Subcutaneous abdominal adipose tissue (tissue), 5 donors: ENCODE data around the gene FOXF1.
A peak's percentile ranks its signal among the peaks of the same experiment; 100 is the strongest.

Experiments used
- H3K27ac ChIP-seq: one replicate; pipeline ENCODE4 v1.7.0; 2013; ENCODE audit warnings: low read depth, mild to moderate bottlenecking, inconsistent platforms, low read length, moderate library complexity
- H3K27me3 ChIP-seq, 5 donors: one replicate each; pipeline ENCODE4 v1.7.0; 2013; ENCODE audit warnings: low read length in 5 of 5, inconsistent platforms in 1 of 5; ENCODE audit not compliant: control insufficient read depth in 5 of 5, insufficient read depth in 4 of 5
- H3K36me3 ChIP-seq, 5 donors: one replicate each; pipeline ENCODE4 v1.7.0; 2013; ENCODE audit warnings: low read length in 5 of 5; ENCODE audit not compliant: control insufficient read depth in 5 of 5, insufficient read depth in 5 of 5
- H3K4me1 ChIP-seq, 5 donors: one replicate each; pipeline ENCODE4 v1.7.0; 2013; ENCODE audit warnings: low read length in 5 of 5, mild to moderate bottlenecking in 3 of 5, moderate library complexity in 1 of 5; ENCODE audit not compliant: control insufficient read depth in 5 of 5, insufficient read depth in 5 of 5
- H3K4me3 ChIP-seq, 5 donors: one replicate each; pipeline ENCODE4 v1.7.0; 2013; ENCODE audit warnings: low read length in 5 of 5, low read depth in 1 of 5
- H3K9ac ChIP-seq, 5 donors: one replicate each; pipeline ENCODE4 v1.7.0; 2013; ENCODE audit warnings: low read length in 5 of 5, mild to moderate bottlenecking in 4 of 5, moderate library complexity in 3 of 5
- H3K9me3 ChIP-seq, 5 donors: one replicate each; pipeline ENCODE4 v1.7.0; 2013; ENCODE audit warnings: low read length in 5 of 5; ENCODE audit not compliant: control insufficient read depth in 5 of 5
- donor health status: healthy.
- donor health status: healthy.
- donor health status: healthy.
- donor health status: healthy.
- donor health status: healthy.

FOXF1 gene

GRCh38 chr16:86472366-86472765 lies 38.0 kb upstream of the FOXF1 start:
- H3K27me3 ChIP-seq = peaks cover 3 to 37% (median 28%) of the 10 kb centered on the region in 5 donors
- no peak overlapping the region for H3K27ac ChIP-seq

GRCh38 chr16:86476956-86477534 lies 33.3 kb upstream of the FOXF1 start:
- Histone ChIP-seq H3K4me3 (no peak overlapping the region), H3K27ac (no peak overlapping the region), H3K9me3 (peaks cover 0 to 9% (median 7%) of the 10 kb centered on the region in 5 donors), H3K4me1 (peaks cover 0 to 10% (median 0%) of the 10 kb centered on the region in 5 donors), H3K9ac (no peak overlapping the region), H3K27me3 (peaks cover 11 to 37% (median 28%) of the 10 kb centered on the region in 5 donors), H3K36me3 (no peaks in the 10 kb centered on the region)

More at GRCh38 chr16:86472366-86472765, 38.0 kb upstream of the FOXF1 start:
- Histone ChIP-seq H3K4me1 (peaks cover 0 to under 1% (median 0%) of the 10 kb centered on the region in 5 donors), H3K4me3 (no peak overlapping the region), H3K9ac (no peak overlapping the region), H3K36me3 (no peaks in the 10 kb centered on the region), H3K9me3 (peaks cover 0 to 13% (median 10%) of the 10 kb centered on the region in 5 donors)

- H3K27ac ChIP-seq = no peak overlapping the region
- no peak overlapping the region for H3K4me3 ChIP-seq
- H3K36me3 ChIP-seq = no peaks in the 10 kb centered on the region
- peaks cover 0 to 10% (median 0%) of the 10 kb centered on the region in 5 donors for H3K4me1 ChIP-seq
- H3K27me3 ChIP-seq = peaks cover 11 to 34% (median 24%) of the 10 kb centered on the region in 5 donors
- H3K9me3 ChIP-seq = peaks cover 0 to 3% (median under 1%) of the 10 kb centered on the region in 5 donors
- no peak overlapping the region for H3K9ac ChIP-seq
Observed at GRCh38 chr16:86477642-86478041, 32.7 kb upstream of the FOXF1 start.

- Histone ChIP-seq H3K36me3 (no peaks in the 10 kb centered on the region), H3K4me1 (peaks cover 0 to 10% (median 0%) of the 10 kb centered on the region in 5 donors), H3K27me3 (peaks cover 11 to 36% (median 27%) of the 10 kb centered on the region in 5 donors), H3K9ac (no peak overlapping the region), H3K27ac (no peak overlapping the region), H3K4me3 (no peak overlapping the region), H3K9me3 (peaks cover 1 to 5% (median 4%) of the 10 kb centered on the region in 5 donors)
Observed at GRCh38 chr16:86478779-86479178, 31.5 kb upstream of the FOXF1 start.

GRCh38 chr16:86479419-86479818 lies 30.9 kb upstream of the FOXF1 start:
- Histone ChIP-seq H3K9ac (no peak overlapping the region), H3K27me3 (peaks cover 11 to 40% (median 32%) of the 10 kb centered on the region in 5 donors), H3K4me3 (no peak overlapping the region), H3K36me3 (no peaks in the 10 kb centered on the region), H3K9me3 (peaks cover 7 to 12% (median 10%) of the 10 kb centered on the region in 5 donors), H3K27ac (no peak overlapping the region), H3K4me1 (peaks cover 0 to 10% (median 0%) of the 10 kb centered on the region in 5 donors)

- Histone ChIP-seq H3K9me3 (peaks cover 13 to 20% (median 17%) of the 10 kb centered on the region in 5 donors), H3K9ac (no peak overlapping the region), H3K4me1 (peaks cover 0 to 10% (median 0%) of the 10 kb centered on the region in 5 donors), H3K27ac (no peak overlapping the region), H3K36me3 (no peaks in the 10 kb centered on the region), H3K27me3 (peaks cover 11 to 41% (median 30%) of the 10 kb centered on the region in 5 donors), H3K4me3 (no peak overlapping the region)
Observed at GRCh38 chr16:86480444-86480843, 29.9 kb upstream of the FOXF1 start.

GRCh38 chr16:86481607-86482006 lies 28.7 kb upstream of the FOXF1 start:
- Histone ChIP-seq H3K4me1 (peaks cover 0 to 10% (median 0%) of the 10 kb centered on the region in 5 donors), H3K27ac (no peak overlapping the region), H3K36me3 (no peaks in the 10 kb centered on the region), H3K4me3 (no peak overlapping the region), H3K27me3 (peaks cover 17 to 45% (median 29%) of the 10 kb centered on the region in 5 donors), H3K9ac (no peak overlapping the region), H3K9me3 (peaks cover 13 to 20% (median 17%) of the 10 kb centered on the region in 5 donors)

- H3K4me3 ChIP-seq = peak overlapping the region in 2 of 5 donors; percentile 28 to 32
- no peak overlapping the region for H3K27ac ChIP-seq
- H3K27me3 ChIP-seq = peaks cover 17 to 49% (median 36%) of the 10 kb centered on the region in 5 donors
- H3K36me3 ChIP-seq = no peaks in the 10 kb centered on the region
- peaks cover 0 to 5% (median 0%) of the 10 kb centered on the region in 5 donors for H3K4me1 ChIP-seq
- H3K9me3 ChIP-seq = peaks cover 14 to 23% (median 17%) of the 10 kb centered on the region in 5 donors
- H3K9ac ChIP-seq = no peak overlapping the region
Observed at GRCh38 chr16:86484240-86484639, 26.1 kb upstream of the FOXF1 start.

GRCh38 chr16:86485746-86486145 lies 24.6 kb upstream of the FOXF1 start:
- Histone ChIP-seq H3K27me3 (peaks cover 20 to 60% (median 46%) of the 10 kb centered on the region in 5 donors), H3K36me3 (no peaks in the 10 kb centered on the region), H3K4me1 (no peaks in the 10 kb centered on the region)

GRCh38 chr16:86490859-86491639 lies 19.3 kb upstream of the FOXF1 start:
- Histone ChIP-seq H3K9me3 (peaks cover 2 to 10% (median 7%) of the 10 kb centered on the region in 5 donors), H3K27me3 (peaks cover 51 to 77% (median 74%) of the 10 kb centered on the region in 5 donors), H3K4me1 (no peaks in the 10 kb centered on the region), H3K36me3 (no peaks in the 10 kb centered on the region), H3K27ac (no peak overlapping the region), H3K9ac (no peak overlapping the region), H3K4me3 (no peak overlapping the region)

More at GRCh38 chr16:86485746-86486145, 24.6 kb upstream of the FOXF1 start:
- Histone ChIP-seq H3K9ac (no peak overlapping the region), H3K4me3 (no peak overlapping the region), H3K27ac (no peak overlapping the region), H3K9me3 (peaks cover 20 to 30% (median 21%) of the 10 kb centered on the region in 5 donors)
